KOPT-K1 (cell line): ENCODE data around the gene OR2H2.

Source experiments
- H3K27ac ChIP-seq: fragments of 200-600 bp; sonication (generic); 2 replicates; pipeline ENCODE4 v1.5.1; 2016; ENCODE audit warnings: antibody characterized with exemption, mild to moderate bottlenecking, low read depth, low read length; ENCODE audit not compliant: poor library complexity, severe bottlenecking
- H3K36me3 ChIP-seq: fragments of 200-600 bp; sonication (generic); 2 replicates; pipeline ENCODE4 v1.5.1; 2017; ENCODE audit warnings: antibody characterized with exemption, mild to moderate bottlenecking, low read length, moderate library complexity; ENCODE audit not compliant: insufficient read depth
- H3K9me3 ChIP-seq: fragments of 200-600 bp; sonication (generic); 2 replicates; pipeline ENCODE4 v1.5.1; 2017; ENCODE audit warnings: antibody characterized with exemption, low read length, mild to moderate bottlenecking; ENCODE audit not compliant: insufficient read depth, poor library complexity, severe bottlenecking

Gene OR2H2

GRCh38 chr6:29631860-29632731 is 47.2 kb downstream of the OR2H2 start:
- H3K27ac ChIP-seq = peak overlapping the region; percentile 21
- H3K9me3 ChIP-seq = no peaks in the 10 kb centered on the region

GRCh38 chr6:29632789-29633533 is 48.0 kb downstream of the OR2H2 start, which contains the start of gene GABBR1:
Gene GABBR1, minus strand, starts transcription at chr6:29633183. Its CDS starts 798 bp downstream, at chr6:29632385.
- Histone ChIP-seq H3K36me3 (no peaks in the 10 kb centered on the region), H3K27ac (peak within 1 kb of the TSS; percentile 21), H3K9me3 (no peaks in the 10 kb centered on the region)

More at GRCh38 chr6:29631860-29632731, 47.2 kb downstream of the OR2H2 start:
- H3K36me3 ChIP-seq = no peaks in the 10 kb centered on the region

GRCh38 chr6:29633534-29633905 is 48.6 kb downstream of the OR2H2 start:
- Histone ChIP-seq H3K9me3 (no peaks in the 10 kb centered on the region), H3K36me3 (no peaks in the 10 kb centered on the region), H3K27ac (no peak overlapping the region)

- no peak overlapping the region for H3K27ac ChIP-seq
- no peaks in the 10 kb centered on the region for H3K36me3 ChIP-seq
- no peaks in the 10 kb centered on the region for H3K9me3 ChIP-seq
These were observed 52.3 kb downstream of the OR2H2 start for GRCh38 chr6:29637247-29637646.
